ENCODE measurements around the gene KCNT2.

DNA sequence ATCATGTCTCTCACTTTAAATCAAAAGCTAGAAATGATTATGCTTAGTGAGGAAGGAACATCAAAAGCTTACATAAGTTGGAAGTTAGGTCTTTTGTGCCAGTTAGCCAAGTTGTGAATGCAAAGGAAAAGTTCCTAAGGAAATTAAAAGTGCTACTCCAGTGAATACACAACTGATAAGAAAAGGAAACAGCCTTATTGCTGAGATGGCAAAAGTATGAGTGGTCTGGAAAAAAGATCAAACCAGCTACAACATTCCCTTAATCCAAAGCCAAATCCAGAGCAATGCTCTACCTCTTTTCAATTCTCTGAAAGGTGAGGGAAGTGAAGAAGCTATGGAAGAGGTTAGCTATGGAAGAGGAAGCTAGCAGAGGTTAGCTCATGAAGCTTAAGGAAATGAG, 378.7 kb downstream of the KCNT2 start:
- TF ChIP-seq POLR2AphosphoS5 (IDR thresholded peaks at IDR 0.05; ENCODE audit: low read depth, low read length): no peak
- TF ChIP-seq CTCF (IDR thresholded peaks at IDR 0.05 in 2 of 3, conservative IDR thresholded peaks at IDR 0.05 in 1 of 3; ENCODE audit: borderline replicate concordance in 1 of 3, insufficient read depth in 1 of 3, low read depth in 2 of 3, low read length in 2 of 3): no peak
- no peak for TF ChIP-seq MAX (IDR thresholded peaks at IDR 0.05)
- no peak for TF ChIP-seq EZH2 (IDR thresholded peaks at IDR 0.05)
- TF ChIP-seq YY1 (IDR thresholded peaks at IDR 0.05; ENCODE audit: extremely low read depth, insufficient replicate concordance, low read depth, low read length): no peak
- TF ChIP-seq SP1 (IDR thresholded peaks at IDR 0.05; ENCODE audit: low read depth): no peak
- TF ChIP-seq TCF7L2 (IDR thresholded peaks at IDR 0.05; ENCODE audit: borderline replicate concordance, extremely low read depth, insufficient read depth, insufficient read length): no peak

Measured in HCT116 (cell line).